Right atrium auricular region (tissue), 2 donors: ENCODE measurements around the gene BICDL1. TPM values are rescaled to one million over a fixed set of nuclear protein-coding genes. Genes with fewer than 3 reads are reported as not detected.

Source experiments
- DNase-seq: peaks from one replicate; pipeline ENCODE4 v3.0.0-alpha.2; 2019; ENCODE audit warnings: low spot score
- H3K27ac ChIP-seq, 2 donors: fragments of 200-600 bp; sonication (generic); 1 replicate in 1 of 2; 2 replicates in 1 of 2; pipeline ENCODE4 v1.5.1; 2016 to 2019
- H3K27me3 ChIP-seq, 2 donors: fragments of 200-600 bp; sonication (generic); one replicate each; pipeline versions ENCODE4 v1.5.1 to v1.6.0; 2017 to 2019
- H3K36me3 ChIP-seq: fragments of 200-600 bp; sonication (generic); one replicate; pipeline ENCODE4 v1.5.1; 2016
- H3K4me1 ChIP-seq, 2 donors: fragments of 200-600 bp; sonication (generic); one replicate each; pipeline versions ENCODE4 v1.5.1 to v1.6.0; 2017 to 2019
- H3K4me3 ChIP-seq, 2 donors: fragments of 200-600 bp; sonication (generic); 1 replicate in 1 of 2; 2 replicates in 1 of 2; pipeline ENCODE4 v1.5.1; 2017 to 2019; ENCODE audit warnings: mild to moderate bottlenecking in 1 of 2, moderate library complexity in 1 of 2
- H3K9me3 ChIP-seq, 2 donors: fragments of 200-600 bp; sonication (generic); one replicate each; pipeline ENCODE4 v1.5.1; 2019
- CTCF ChIP-seq, 2 donors: fragments of 200-600 bp; sonication (generic); IDR thresholded peaks; one replicate each; pipeline ENCODE4 v1.5.1; 2019; ENCODE audit warnings: antibody characterized with exemption in 2 of 2
- total RNA-seq, 2 donors: library from RNA; depleted of rRNA; stranded (reverse); fragments of >200 nt; gene quantifications; one replicate each; pipeline ENCODE4 v1.1.0, GENCODE V29; 2016

Gene BICDL1
- total RNA-seq, 2 donors from 2014 or later = 9.8 to 47.2 TPM

- no peaks in the 10 kb centered on the region for H3K4me1 ChIP-seq
- H3K9me3 ChIP-seq = no peaks in the 10 kb centered on the region
- no peak overlapping the region for H3K27ac ChIP-seq
- no peak for TF ChIP-seq CTCF (IDR thresholded peaks at IDR 0.05)
- no peaks in the 10 kb centered on the region for H3K27me3 ChIP-seq
- no peak for DNase-seq
- no peak overlapping the region for H3K4me3 ChIP-seq
- H3K36me3 ChIP-seq = peaks cover 99% of the 10 kb centered on the region
These were observed 149.3 kb downstream of the BICDL1 start for GRCh38 chr12:120138366-120138765.

- Histone ChIP-seq H3K4me1 (no peaks in the 10 kb centered on the region), H3K27me3 (no peaks in the 10 kb centered on the region), H3K4me3 (no peak overlapping the region), H3K27ac (no peak overlapping the region), H3K36me3 (peaks cover 99% of the 10 kb centered on the region), H3K9me3 (no peaks in the 10 kb centered on the region)
- DNase-seq = no peak
- TF ChIP-seq CTCF (IDR thresholded peaks at IDR 0.05) = no peak
These were observed 150.9 kb downstream of the BICDL1 start for GRCh38 chr12:120139958-120140357.

GRCh38 chr12:120140603-120141002 lies 151.6 kb downstream of the BICDL1 start:
- H3K27ac ChIP-seq = no peak overlapping the region
- no peak overlapping the region for H3K4me3 ChIP-seq
- TF ChIP-seq CTCF (IDR thresholded peaks at IDR 0.05) = no peak
- H3K4me1 ChIP-seq = no peaks in the 10 kb centered on the region
- no peaks in the 10 kb centered on the region for H3K27me3 ChIP-seq
- no peak for DNase-seq
- no peaks in the 10 kb centered on the region for H3K9me3 ChIP-seq
- H3K36me3 ChIP-seq = peaks cover 99% of the 10 kb centered on the region

GRCh38 chr12:120141336-120141735 lies 152.3 kb downstream of the BICDL1 start:
- no peaks in the 10 kb centered on the region for H3K9me3 ChIP-seq
- no peak overlapping the region for H3K27ac ChIP-seq
- TF ChIP-seq CTCF (IDR thresholded peaks at IDR 0.05) = no peak
- no peaks in the 10 kb centered on the region for H3K27me3 ChIP-seq
- H3K36me3 ChIP-seq = peaks cover 98% of the 10 kb centered on the region
- H3K4me1 ChIP-seq = no peaks in the 10 kb centered on the region
- H3K4me3 ChIP-seq = no peak overlapping the region
- no peak for DNase-seq

GRCh38 chr12:120142231-120142877 lies 153.3 kb downstream of the BICDL1 start:
- Histone ChIP-seq H3K27me3 (no peaks in the 10 kb centered on the region), H3K4me1 (no peaks in the 10 kb centered on the region), H3K4me3 (no peak overlapping the region), H3K9me3 (no peaks in the 10 kb centered on the region), H3K27ac (no peak overlapping the region), H3K36me3 (peaks cover 98% of the 10 kb centered on the region)
- no peak for TF ChIP-seq CTCF (IDR thresholded peaks at IDR 0.05)
- DNase-seq = no peak

Other genes with a start within 250 kb of the BICDL1 start
- 1 to 10 TPM in 1 of 2 donors, under 1 TPM in 1; 0.79 to 1.2 TPM for gene CIT, start 111.9 kb upstream of the BICDL1 start, total RNA-seq
- 10 to 100 TPM; 13.4 to 17.6 TPM for gene RAB35, start 127.5 kb downstream of the BICDL1 start, total RNA-seq
- gene GCN1, start 205.5 kb downstream of the BICDL1 start, total RNA-seq = 10 to 100 TPM; 28.3 to 36.0 TPM
- 1,000 to 10,000 TPM in 1 of 2 donors, 100 to 1,000 TPM in 1; 846 to 1,862 TPM for gene RPLP0, start 211.9 kb downstream of the BICDL1 start, total RNA-seq